HG03442 (cell line): ENCODE measurements around the gene TRIO.

Experiments
- ATAC-seq: cut with Tn5 transposase; IDR thresholded peaks from one replicate; pipeline ENCODE4 v1.9.1; 2021; ENCODE audit warnings: mild to moderate bottlenecking, moderate library complexity; ENCODE audit not compliant: unreplicated experiment

Gene TRIO

DNA sequence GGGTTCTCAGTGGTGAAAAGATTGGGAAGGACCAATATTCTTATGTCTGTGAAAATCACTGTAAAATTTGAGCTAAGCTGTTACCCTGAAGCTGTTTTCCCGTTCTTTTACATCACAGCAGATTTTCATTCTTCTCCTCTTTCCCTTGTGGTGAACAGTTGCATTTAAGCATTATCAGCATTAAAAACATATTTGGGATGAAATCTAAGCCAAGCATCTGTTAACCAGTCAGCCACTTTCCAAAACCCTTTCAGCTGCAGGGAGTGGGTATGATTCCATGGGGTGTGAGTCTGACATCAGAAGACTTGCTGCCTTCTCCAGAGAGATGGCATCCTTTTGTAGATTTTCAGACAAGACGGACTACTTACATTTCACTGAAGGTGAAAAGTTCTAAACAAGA is 97.2 kb downstream of the TRIO start:
- no peak for ATAC-seq

DNA sequence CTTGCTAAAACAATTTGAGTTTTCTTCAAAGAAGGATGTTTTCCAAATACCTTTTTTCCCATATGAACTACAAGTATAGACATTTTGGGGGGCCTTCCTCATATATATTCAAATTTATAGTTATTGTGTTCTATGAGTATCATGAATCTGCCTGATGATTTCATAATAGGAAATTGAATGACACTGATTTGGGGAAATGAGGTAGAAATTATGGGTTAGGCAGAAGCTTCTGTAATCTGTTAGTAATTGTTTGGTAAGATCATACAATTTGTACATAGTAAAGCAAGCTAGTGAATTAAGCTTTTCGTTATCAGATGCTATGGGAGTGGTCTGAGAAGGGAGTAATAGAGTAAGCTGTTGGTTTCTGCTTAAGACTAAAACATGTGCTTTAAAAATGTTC is 98.0 kb downstream of the TRIO start:
- ATAC-seq = no peak

GRCh38 chr5:14242447-14242846 is 99.3 kb downstream of the TRIO start:
- no peak for ATAC-seq

DNA sequence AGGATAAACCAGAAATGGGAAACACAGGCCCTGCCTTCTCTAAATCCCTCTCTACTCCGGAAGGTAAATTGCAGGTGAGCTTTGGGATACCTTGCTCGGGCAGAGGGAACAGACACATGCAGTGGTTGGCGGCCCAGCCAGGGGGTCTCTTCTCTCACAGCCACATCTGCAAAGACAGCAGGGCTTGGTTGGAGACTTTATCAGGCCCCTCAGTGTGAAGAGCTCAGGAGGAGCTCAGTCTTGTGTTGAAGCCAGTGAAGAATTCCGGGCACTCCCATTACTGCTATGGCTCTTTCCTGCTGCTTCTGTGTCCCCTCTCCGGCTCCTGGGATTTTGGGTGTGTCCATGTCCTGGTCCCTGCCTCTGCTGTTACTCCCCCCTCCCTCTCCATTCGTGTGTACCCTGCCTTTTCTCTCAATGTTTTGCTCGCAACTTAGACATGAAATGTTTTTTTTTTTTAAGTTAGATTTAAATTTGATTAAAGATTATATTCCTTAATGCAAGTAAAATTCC is 99.8 kb downstream of the TRIO start:
- ATAC-seq = no peak

DNA sequence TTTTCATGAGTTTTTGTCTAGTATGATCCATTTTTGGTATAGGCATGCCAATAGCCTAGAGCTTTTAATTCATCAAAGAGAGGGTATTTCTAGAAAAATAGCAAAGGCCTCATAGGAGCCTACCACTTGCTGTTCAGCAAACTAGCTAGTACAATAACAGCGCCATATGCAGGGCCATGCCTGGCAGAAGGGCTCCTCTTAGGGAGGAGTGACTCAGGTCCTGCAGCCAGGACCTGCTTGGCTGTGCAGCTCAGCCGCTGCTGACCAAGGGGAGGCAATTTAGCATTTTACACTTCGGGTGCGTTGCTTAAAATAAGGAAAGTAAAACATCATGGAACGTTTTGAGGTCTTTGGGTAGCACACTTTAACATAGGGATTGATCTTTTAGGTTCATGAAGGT is 100.6 kb downstream of the TRIO start:
- no peak for ATAC-seq

GRCh38 chr5:14244721-14245120 is 101.6 kb downstream of the TRIO start:
- ATAC-seq = no peak

GRCh38 chr5:14245132-14245925 is 102.2 kb downstream of the TRIO start:
- ATAC-seq = no peak

GRCh38 chr5:14246350-14247053 is 103.4 kb downstream of the TRIO start:
- no peak for ATAC-seq

- no peak for ATAC-seq
Observed at GRCh38 chr5:14247054-14247386, 103.9 kb downstream of the TRIO start.

DNA sequence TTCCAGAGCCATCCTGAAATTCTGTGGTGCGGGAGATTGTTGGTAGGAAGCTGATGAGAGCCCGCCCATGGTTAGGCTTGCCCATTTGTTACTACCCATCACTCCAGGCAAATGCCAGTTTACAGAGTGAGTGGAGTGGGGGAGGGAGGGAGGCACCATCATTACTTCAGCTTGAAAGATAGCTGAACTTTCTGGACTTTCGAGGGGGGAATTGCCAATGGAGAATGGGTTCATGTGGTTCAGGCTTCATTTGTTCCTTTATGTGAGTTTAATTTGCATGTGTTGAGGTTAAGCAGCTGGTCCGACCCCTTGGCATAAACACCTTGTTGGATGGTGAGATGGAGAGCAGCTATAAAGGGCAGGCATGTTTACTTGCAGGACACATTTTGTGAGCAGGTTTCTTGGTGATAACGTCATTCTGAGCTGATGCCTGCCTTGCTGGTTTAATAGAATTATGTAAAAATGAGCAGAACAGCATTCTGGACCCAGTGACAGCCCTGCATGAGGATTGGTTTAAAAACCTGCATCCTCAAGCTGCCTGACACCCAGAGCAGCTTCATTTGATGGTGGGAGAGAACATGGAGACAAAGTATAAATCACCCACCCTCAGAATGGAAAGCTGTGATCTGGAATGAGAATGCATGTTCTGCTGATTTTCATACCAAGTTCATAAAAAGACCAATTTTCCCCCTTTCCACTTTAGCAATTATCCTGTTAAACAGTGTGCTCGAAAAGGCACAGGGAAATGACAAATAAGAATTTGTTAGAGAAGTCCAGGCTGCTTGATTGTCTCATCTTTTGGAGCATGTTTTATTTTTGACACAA is 106.3 kb downstream of the TRIO start:
- ATAC-seq = no peak

- ATAC-seq = peak; percentile 33
Observed at GRCh38 chr5:14250084-14250695, 107.0 kb downstream of the TRIO start.

DNA sequence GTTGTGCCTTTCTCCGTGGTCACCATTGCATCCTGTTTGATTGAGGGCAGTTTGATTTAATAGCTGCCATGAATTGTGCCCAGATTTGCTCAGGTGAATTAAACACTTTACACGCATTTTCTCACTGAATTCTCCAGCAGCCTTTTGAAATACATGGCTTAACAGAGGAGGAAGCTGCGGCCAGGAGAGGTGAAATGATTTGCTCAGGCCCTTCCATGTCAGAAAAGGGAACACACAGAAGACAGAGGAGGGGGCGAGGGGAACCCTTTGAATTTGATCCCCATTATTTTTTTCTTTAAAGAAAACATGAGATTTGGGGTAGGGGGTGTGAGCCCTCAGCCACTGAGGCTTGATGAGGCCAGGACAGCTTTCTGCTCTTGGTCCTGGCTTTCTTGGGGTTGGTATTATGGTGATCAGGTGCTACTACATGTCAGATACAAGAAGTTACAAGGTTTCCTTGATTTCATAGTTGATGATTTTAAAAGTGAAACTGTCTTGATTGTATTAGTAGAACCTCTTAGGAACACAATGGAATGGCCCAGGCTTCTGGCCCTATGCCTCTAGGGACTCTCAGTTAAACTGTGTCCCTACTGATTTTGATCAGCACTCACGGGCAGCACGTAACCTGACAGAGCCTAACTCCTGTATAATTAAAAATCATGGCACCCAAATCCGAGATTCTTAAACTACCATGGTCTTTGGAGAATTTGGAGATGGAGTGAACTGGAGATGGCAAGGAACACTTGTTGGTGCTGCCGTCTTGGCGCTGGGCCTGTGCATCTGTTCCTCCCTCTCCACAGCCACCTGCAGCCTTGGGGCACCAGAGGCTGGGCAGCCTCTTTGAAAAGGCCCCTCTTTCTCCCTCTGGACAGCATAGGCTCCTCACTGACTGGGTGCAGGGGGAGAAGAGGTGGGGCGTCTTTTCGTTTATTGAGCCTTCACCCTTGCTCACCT is 107.9 kb downstream of the TRIO start:
- ATAC-seq = peak; percentile 62

GRCh38 chr5:14251733-14252132 is 108.6 kb downstream of the TRIO start:
- peak; percentile 39 for ATAC-seq

GRCh38 chr5:14252793-14253192 is 109.7 kb downstream of the TRIO start:
- ATAC-seq = no peak

DNA sequence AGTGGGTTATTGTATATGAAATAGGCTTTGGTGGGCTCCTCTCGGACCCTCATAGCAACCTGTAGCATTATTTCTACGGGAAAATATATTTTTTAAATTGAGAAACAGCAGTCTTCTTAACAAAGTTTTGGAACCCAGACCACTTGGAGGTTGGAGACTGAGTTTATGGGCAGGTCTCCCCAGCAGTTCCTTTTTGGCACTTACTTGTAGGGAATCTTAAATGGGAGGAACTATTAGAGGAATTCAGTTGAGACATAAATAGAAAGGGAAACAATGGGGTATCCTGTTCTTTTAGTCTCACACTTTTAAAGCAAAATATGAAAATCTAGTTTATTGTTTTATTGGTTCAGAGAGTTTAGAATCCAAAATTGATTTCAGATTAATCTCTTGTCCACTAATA is 111.5 kb downstream of the TRIO start:
- no peak for ATAC-seq

GRCh38 chr5:14256026-14256690 is 113.0 kb downstream of the TRIO start:
- ATAC-seq = no peak

DNA sequence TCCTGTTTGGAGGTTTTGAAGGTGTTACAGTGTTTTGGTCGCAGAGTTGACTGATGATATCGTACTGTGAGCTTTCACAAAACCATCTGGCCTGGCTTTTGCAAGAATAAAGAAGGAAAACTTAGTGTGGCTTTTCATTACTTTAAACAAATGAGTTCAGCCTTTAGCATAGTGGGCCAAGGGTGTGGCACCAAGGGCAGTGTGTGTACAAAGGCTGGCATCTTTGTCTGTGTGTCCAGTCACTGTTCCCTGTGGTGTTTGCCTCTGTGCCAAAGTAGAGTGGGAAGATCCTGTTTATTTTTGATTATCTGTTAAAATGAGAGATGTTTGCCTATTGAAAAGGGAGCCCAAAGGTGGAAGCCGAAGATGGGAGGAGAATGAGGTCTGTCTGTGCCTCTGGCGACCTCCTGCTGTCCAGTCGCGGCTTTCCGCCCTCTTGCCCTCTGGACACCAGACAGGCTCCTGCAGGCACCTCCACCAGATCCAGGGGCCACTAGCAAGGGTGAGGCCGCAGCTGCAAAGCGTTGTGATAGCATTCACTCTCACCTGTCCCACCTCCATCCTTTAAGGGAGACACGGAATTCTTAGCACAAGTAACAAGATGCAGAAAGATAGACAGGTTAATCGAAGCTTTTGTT is 113.7 kb downstream of the TRIO start:
- no peak for ATAC-seq

GRCh38 chr5:14257995-14258403 is 114.9 kb downstream of the TRIO start:
- peak; percentile 67 for ATAC-seq

DNA sequence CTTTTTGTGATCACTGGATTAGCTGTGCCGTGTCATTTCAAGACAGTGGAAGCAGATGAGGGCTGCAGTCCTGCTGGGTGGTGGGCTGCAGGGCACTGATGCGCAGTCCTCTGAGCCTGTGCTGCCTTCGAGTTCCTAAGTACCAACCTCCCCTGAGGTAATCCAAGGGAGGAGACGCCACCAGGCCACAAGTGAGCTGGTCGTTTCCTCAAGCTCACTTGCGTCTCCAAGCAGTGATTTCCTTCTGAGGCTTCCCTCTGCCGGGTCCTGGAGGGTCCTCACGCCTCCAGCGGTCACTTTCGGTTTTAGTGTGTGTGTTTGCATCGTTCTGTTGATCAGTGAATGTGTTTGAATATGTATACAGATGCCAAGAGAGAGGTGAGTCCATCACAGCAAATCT is 115.7 kb downstream of the TRIO start:
- ATAC-seq = peak; percentile 33
